H1 (cell line): ENCODE results near the gene INPP5K. TPM values are rescaled to one million over a fixed set of nuclear protein-coding genes. Genes with fewer than 3 reads are reported as not detected.

Experiments
- BACH1 ChIP-seq: IDR thresholded peaks from 2 replicates; pipeline ENCODE4 v1.6.1; 2012; ENCODE audit warnings: low read length, improper control_type of control experiment
- RXRA ChIP-seq: IDR thresholded peaks from 2 replicates; pipeline ENCODE4 v1.6.1; 2011; ENCODE audit warnings: low read depth, mild to moderate bottlenecking, low read length, moderate library complexity; ENCODE audit not compliant: insufficient read depth
- polyA plus RNA-seq, 7 experiments: library from polyadenylated mRNA; depleted of rRNA in 3 of 7; stranded (reverse) in 5 of 7; unstranded in 2 of 7; fragments of >200 nt in 5 of 7; fragments of 200-250 nt in 2 of 7; gene quantifications; 1 replicate in 5 of 7; 2 replicates in 1 of 7; 4 replicates in 1 of 7; pipeline versions ENCODE4 v1.2.1 to v1.2.3, GENCODE V29; 2011 to 2013; ENCODE audit warnings: missing spikeins in 2 of 7, mixed read lengths in 2 of 7
- total RNA-seq: library from RNA; stranded (reverse); fragmentation: NEBNext Ultra II Directional; extraction: Animal tissue kit (Norgen Biotek cat#: 25700); gene quantifications from 2 replicates; pipeline ENCODE4 v1.2.1, GENCODE V29; 2021

INPP5K gene
- total and polyA plus RNA-seq, 2 of the 8 experiments (the other 6 are each of a cell fraction or from before 2014, with no cell fraction given) = 21.0 to 24.1 TPM

- TF ChIP-seq RXRA (no peak), BACH1 (no peak)
- TF ChIP-seq, all 59 proteins: peak for 0
Measured at GRCh38 chr17:1546292-1546922, 30.0 kb upstream of the INPP5K start (continued).
